Heart right ventricle (tissue), 16 donors: Measurements from ENCODE around the gene RTL9. TPM values are rescaled to one million over a fixed set of nuclear protein-coding genes. Genes with fewer than 3 reads are reported as not detected.
A peak's percentile ranks its signal among the peaks of the same experiment; 100 is the strongest.

Source experiments
- ATAC-seq, 8 donors: fragments of 200-7000 bp; cut with Tn5 transposase; one replicate each; pipeline ENCODE4 v1.9.1; 2020; ENCODE audit warnings: mild to moderate bottlenecking in 8 of 8, moderate library complexity in 8 of 8, moderate number of reproducible peaks in 1 of 8
- DNase-seq, 2 donors: peaks; one replicate each; pipeline ENCODE4 v3.0.0-alpha.2; 2020
- H3K27ac ChIP-seq, 10 donors: fragments of 200-600 bp; sonication (generic) in 2 of 10; one replicate each; pipeline versions ENCODE4 v1.5.0 to v1.8.0; 2020 to 2022; ENCODE audit warnings: mild to moderate bottlenecking in 3 of 10
- H3K27me3 ChIP-seq, 7 donors: fragments of 200-600 bp; one replicate each; pipeline ENCODE4 v1.8.0; 2021 to 2022; ENCODE audit warnings: mild to moderate bottlenecking in 2 of 7
- H3K36me3 ChIP-seq, 9 donors: fragments of 200-600 bp; sonication (generic) in 1 of 9; one replicate each; pipeline versions ENCODE4 v1.5.0 to v1.8.0; 2020 to 2022; ENCODE audit warnings: mild to moderate bottlenecking in 2 of 9
- H3K4me1 ChIP-seq, 9 donors: fragments of 200-600 bp; sonication (generic) in 1 of 9; one replicate each; pipeline versions ENCODE4 v1.5.0 to v1.8.0; 2020 to 2022; ENCODE audit warnings: mild to moderate bottlenecking in 4 of 9
- H3K4me3 ChIP-seq, 10 donors: fragments of 200-600 bp; sonication (generic) in 2 of 10; one replicate each; pipeline versions ENCODE4 v1.5.0 to v1.8.0; 2020 to 2022; ENCODE audit warnings: mild to moderate bottlenecking in 7 of 10, moderate library complexity in 2 of 10
- H3K9me3 ChIP-seq, 11 donors: fragments of 200-600 bp in 10 of 11; sonication (generic) in 2 of 11; one replicate each; pipeline versions ENCODE4 v1.5.0 to v1.8.0; 2013 to 2022; ENCODE audit warnings: mild to moderate bottlenecking in 2 of 11, control low read depth in 1 of 11, moderate library complexity in 1 of 11
- CTCF ChIP-seq, 9 donors: fragments of 200-600 bp; sonication (generic) in 2 of 9; IDR thresholded peaks; one replicate each; pipeline versions ENCODE4 v1.5.0 to v1.8.0; 2021 to 2022; ENCODE audit warnings: antibody characterized with exemption in 9 of 9, mild to moderate bottlenecking in 5 of 9, moderate library complexity in 1 of 9
- WGBS, 2 donors: extraction: QIAGEN DNeasy Blood & Tissue Kit; methylation state at CpG; one replicate each; pipeline ENCODE4 v1.1.7; 2013; ENCODE audit warnings: inconsistent platforms in 1 of 2; 5-methylcytosine and 5-hydroxymethylcytosine counted together
- intact Hi-C, 10 donors: fragments of 100-400 bp; cut with DNase I; formaldehyde crosslinking; loops; one replicate each; pipeline versions ENCODE4 v1.11.1 to v1.14.2; 2022
- polyA plus RNA-seq, 2 donors: library from polyadenylated mRNA; stranded (reverse); fragments of 200-250 nt; gene quantifications; one replicate each; pipeline ENCODE4 v1.2.3, GENCODE V29; 2013
- total RNA-seq, 10 donors: library from RNA; stranded (reverse); fragmentation: NEBNext Ultra II Directional in 3 of 10; extraction: Animal tissue kit (Norgen Biotek cat#: 25700) in 3 of 10; gene quantifications; one replicate each; pipeline versions ENCODE4 v1.2.1 to v1.2.4, GENCODE V29; 2021 to 2023
- donor health status: Arrhythmogenic right ventricular cardiomyopathy.
- donor health status: ischemic (EF 13 %, LVEDD 7.1; RV severe dilation, severe dysfunction).
- donor health status: healthy with polysubstance abuse.
- donor health status: DM: no; HTN: yes; CAD: no.
- donor health status: DM: no; HTN: no; CAD: no.
- donor health status: ischemic (EF 25% LVEDD 6.9; RV normal size, moderate dysfunction).
- donor health status: ischemic (EF 25% LVEDD 5.7; RV mildly dilated, moderate dysfunction).
- donor health status: healthy.
- donor health status: DM: yes; HTN: yes; CAD: no.
- donor health status: Ischemic cardiomyopathy.
- donor health status: ischemic (EF 35%, LVEDD 5.7; RV mildly dilated, moderate dysfunction).
- donor health status: nonischemic (EF 11% LVEDD 7.7; RV severe dilation, severe dysfunction).
- donor health status: DM: yes; HTN: yes; CAD: no.
- donor health status: PGD.
- donor health status: ischemic (EF 29% LVEDD 5.4; RV normal size, mild dysfunction).
- donor health status: nonischemic (EF 23%, LVEDD 6.1; RV moderate dilation, normal function).

The RTL9 gene
- total and polyA plus RNA-seq, 12 donors: 0.29 to 1.2 (median 0.64) TPM

GRCh38 chrX:110346681-110347080 is 12.0 kb upstream of the RTL9 start:
- Histone ChIP-seq H3K4me3 (no peak overlapping the region), H3K27ac (no peak overlapping the region), H3K27me3 (peaks cover 0 to 18% (median 0%) of the 10 kb centered on the region in 7 donors), H3K9me3 (peaks cover 0 to 3% (median 0%) of the 10 kb centered on the region in 11 donors), H3K36me3 (no peaks in the 10 kb centered on the region), H3K4me1 (no peaks in the 10 kb centered on the region)
- intact Hi-C loops: no loop called here
- peak in 2 of 8 donors; percentile 42 to 57 for ATAC-seq
- WGBS, 2 donors: 36 to 39% methylated on average over 17 of the region's 17 CpGs
- peak in 1 of 2 donors; percentile 3 for DNase-seq
- peak in 2 of 9 donors; percentile 16 to 24 for TF ChIP-seq CTCF (IDR thresholded peaks at IDR 0.05)

- WGBS, 2 donors: 34 to 58% methylated on average over 1 of the region's 1 CpG
- no peaks in the 10 kb centered on the region for H3K4me1 ChIP-seq
- DNase-seq (no peak), ATAC-seq (no peak)
- H3K27ac ChIP-seq: no peak overlapping the region
- H3K4me3 ChIP-seq: no peak overlapping the region
- H3K27me3 ChIP-seq: peaks cover 0 to 45% (median 0%) of the 10 kb centered on the region in 7 donors
- no peak for TF ChIP-seq CTCF (IDR thresholded peaks at IDR 0.05)
- H3K9me3 ChIP-seq: no peaks in the 10 kb centered on the region
- intact Hi-C loops: no loop called here
- H3K36me3 ChIP-seq: no peaks in the 10 kb centered on the region
Measured at GRCh38 chrX:110359273-110359672, 625 bp downstream of the RTL9 start.

GRCh38 chrX:110363244-110363643 is 4.6 kb downstream of the RTL9 start:
- intact Hi-C loops: no loop called here
- no peak overlapping the region for H3K27ac ChIP-seq
- H3K9me3 ChIP-seq: no peaks in the 10 kb centered on the region
- H3K36me3 ChIP-seq: no peaks in the 10 kb centered on the region
- no peaks in the 10 kb centered on the region for H3K4me1 ChIP-seq
- 60 to 93% methylated on average over 1 of the region's 1 CpG for WGBS, 2 donors
- H3K4me3 ChIP-seq: no peak overlapping the region
- DNase-seq (no peak), ATAC-seq (no peak)
- no peak for TF ChIP-seq CTCF (IDR thresholded peaks at IDR 0.05)
- peaks cover 0 to 44% (median 0%) of the 10 kb centered on the region in 7 donors for H3K27me3 ChIP-seq

GRCh38 chrX:110373310-110373709 is 14.7 kb downstream of the RTL9 start:
- H3K9me3 ChIP-seq: no peaks in the 10 kb centered on the region
- 72% methylated on average over 2 of the region's 2 CpGs for WGBS, 2 donors
- DNase-seq (no peak), ATAC-seq (no peak)
- H3K27me3 ChIP-seq: peaks cover 0 to 51% (median 0%) of the 10 kb centered on the region in 7 donors
- H3K36me3 ChIP-seq: no peaks in the 10 kb centered on the region
- no peak overlapping the region for H3K4me3 ChIP-seq
- intact Hi-C loops: no loop called here
- H3K27ac ChIP-seq: no peak overlapping the region
- H3K4me1 ChIP-seq: no peaks in the 10 kb centered on the region
- no peak for TF ChIP-seq CTCF (IDR thresholded peaks at IDR 0.05)
